NCI-H1105 (cell line): ENCODE data around the gene SORCS2.

Source experiments
- DNase-seq: peaks from one replicate; lab custom pipeline; 2025; lab: John Stamatoyannopoulos, UW

Gene SORCS2

GRCh38 chr4:7288751-7289523 lies 96.6 kb downstream of the SORCS2 start:
- no peak for DNase-seq

- no peak for DNase-seq
Measured at GRCh38 chr4:7289589-7289988, 97.3 kb downstream of the SORCS2 start.

GRCh38 chr4:7291372-7292114 lies 99.2 kb downstream of the SORCS2 start:
- DNase-seq = no peak

GRCh38 chr4:7293703-7294102 lies 101.4 kb downstream of the SORCS2 start:
- no peak for DNase-seq

- no peak for DNase-seq
Measured at GRCh38 chr4:7294176-7294756, 101.9 kb downstream of the SORCS2 start.

- no peak for DNase-seq
Measured at GRCh38 chr4:7295197-7295910, 103.0 kb downstream of the SORCS2 start.

- no peak for DNase-seq
Measured at GRCh38 chr4:7295911-7296660, 103.7 kb downstream of the SORCS2 start.

- DNase-seq = no peak
Measured at GRCh38 chr4:7296661-7297335, 104.5 kb downstream of the SORCS2 start.

- no peak for DNase-seq
Measured at GRCh38 chr4:7297374-7297773, 105.0 kb downstream of the SORCS2 start.

GRCh38 chr4:7297881-7298280 lies 105.5 kb downstream of the SORCS2 start:
- DNase-seq = no peak

GRCh38 chr4:7298619-7299009 lies 106.3 kb downstream of the SORCS2 start:
- DNase-seq = no peak

- DNase-seq = no peak
Measured at GRCh38 chr4:7299010-7299907, 106.9 kb downstream of the SORCS2 start.

GRCh38 chr4:7299908-7300710 lies 107.8 kb downstream of the SORCS2 start:
- DNase-seq = no peak

GRCh38 chr4:7300711-7301095 lies 108.4 kb downstream of the SORCS2 start:
- DNase-seq = no peak

GRCh38 chr4:7301126-7301785 lies 108.9 kb downstream of the SORCS2 start:
- DNase-seq = no peak

- no peak for DNase-seq
Measured at GRCh38 chr4:7301846-7302630, 109.7 kb downstream of the SORCS2 start.

- no peak for DNase-seq
Measured at GRCh38 chr4:7302781-7303404, 110.6 kb downstream of the SORCS2 start.
